HepG2 (cell line): ENCODE results near the gene HPS4.

Source experiments
- CBX2 ChIP-seq, 2 experiments: fragments of 200-600 bp in 1 of 2; sonication (generic); formaldehyde crosslinking in 1 of 2; IDR thresholded peaks; 2 replicates each; pipeline versions ENCODE4 v1.7.0 to v1.8.1; 2018 to 2022; ENCODE audit warnings: low read depth in 2 of 2, low read length in 1 of 2, mild to moderate bottlenecking in 1 of 2, missing genetic modification reagents in 1 of 2
- NR2F6 ChIP-seq, 2 experiments: IDR thresholded peaks; 2 replicates each; pipeline ENCODE4 v1.6.1; 2016; ENCODE audit warnings: antibody characterized with exemption in 1 of 2, mild to moderate bottlenecking in 1 of 2
- YY1 ChIP-seq: IDR thresholded peaks from 2 replicates; pipeline ENCODE4 v1.6.1; 2011; ENCODE audit warnings: low read length, low read depth, moderate library complexity, mild to moderate bottlenecking; ENCODE audit not compliant: insufficient read depth, insufficient replicate concordance
- ZNF768 ChIP-seq: sonication (generic); formaldehyde crosslinking; IDR thresholded peaks from 2 replicates; pipeline ENCODE4 v1.4.0; 2020; ENCODE audit warnings: missing genetic modification reagents

DNA sequence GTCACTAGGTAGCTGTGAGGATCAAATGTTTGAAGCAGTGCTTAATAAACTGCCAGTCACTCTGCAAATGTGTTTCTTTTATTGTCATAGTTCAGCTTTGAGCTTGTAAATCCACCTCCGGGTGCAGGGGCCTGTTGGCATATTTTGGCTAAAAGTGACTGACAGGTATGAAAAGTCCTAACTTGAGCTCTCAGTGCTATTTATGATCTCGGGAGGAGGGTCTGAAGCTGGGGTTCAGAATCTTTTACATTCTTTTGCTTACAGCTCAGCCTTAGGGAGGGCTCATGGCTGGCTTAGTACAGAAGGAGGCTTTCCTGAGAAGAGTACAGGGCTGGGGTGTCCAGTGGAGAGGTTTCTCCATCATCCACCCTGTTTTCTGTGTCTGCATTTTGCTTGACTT lies 53.0 kb downstream of the HPS4 start:
- TF ChIP-seq YY1 (no peak), CBX2 (IDR thresholded peaks at IDR 0.05; ENCODE audit: low read depth, low read length) (no peak), CBX2 (CRISPR knock-in tag; IDR thresholded peaks at IDR 0.05; ENCODE audit: low read depth) (no peak), ZNF768 (CRISPR knock-in tag) (no peak), NR2F6 (IDR thresholded peaks at IDR 0.05) (no peak), NR2F6 (CRISPR knock-in tag; IDR thresholded peaks at IDR 0.05) (no peak)
